ENCODE results near the gene ELK3.

The ELK3 gene

DNA sequence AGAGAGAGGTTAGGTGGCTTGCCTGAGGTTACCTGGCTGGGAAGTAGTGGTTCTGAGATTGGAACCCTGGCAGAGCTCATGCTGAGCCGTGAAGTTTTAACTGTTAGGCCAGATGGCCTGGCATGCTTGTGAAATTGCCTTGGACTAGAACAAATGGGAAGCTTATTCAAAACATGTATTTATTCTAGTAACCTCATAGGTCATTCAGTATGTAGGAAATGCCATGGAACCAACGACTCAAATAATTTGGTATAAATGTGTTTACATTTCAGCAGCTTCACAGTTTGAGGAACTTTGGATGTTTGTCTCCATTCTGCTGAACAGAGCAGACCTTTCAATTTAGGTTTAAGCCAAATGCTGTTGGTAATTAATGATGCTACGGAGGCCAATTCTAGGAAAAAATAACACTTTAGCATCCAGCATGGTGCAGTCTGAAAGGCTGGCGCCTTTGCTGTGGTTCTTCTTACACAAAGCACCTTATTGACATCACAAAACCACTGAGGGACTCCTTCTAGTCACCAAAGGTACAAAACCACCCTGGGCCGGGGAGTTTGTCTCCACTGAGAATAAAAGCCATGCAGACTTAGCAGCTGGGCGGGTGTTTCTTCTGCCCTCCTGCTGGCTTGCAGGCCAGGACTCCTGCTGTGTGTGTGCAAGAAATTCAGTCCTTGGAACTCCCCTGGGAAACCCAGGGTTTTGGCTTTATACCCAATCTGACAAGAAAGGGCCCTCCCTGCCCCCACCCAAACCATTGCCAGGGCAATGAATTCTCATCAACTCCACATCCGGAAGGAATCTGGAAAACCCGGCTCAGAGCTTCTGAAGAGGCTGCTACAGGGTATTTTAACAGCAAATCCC is 64.2 kb downstream of the ELK3 start:
- peaks cover 2% of the 10 kb centered on the region for H3K36me3 ChIP-seq (ENCODE audit: control insufficient read depth, insufficient read depth, low read length)
- no peak overlapping the region for H3K4me2 ChIP-seq (ENCODE audit: low read length)
- no peak overlapping the region for H3K4ac ChIP-seq (ENCODE audit: low read depth, low read length)
- no peak overlapping the region for H2BK15ac ChIP-seq (replicated peaks; ENCODE audit: low read depth)
- no peak overlapping the region for H2BK5ac ChIP-seq (ENCODE audit: low read length)
- no peak overlapping the region for H4K5ac ChIP-seq (ENCODE audit: low read length)
- WGBS (ENCODE audit: extremely low coverage, insufficient coverage, low lambda C conversion rate) = no CpG with 5 or more reads among the region's 8 CpGs
- H3K4me3 ChIP-seq (ENCODE audit: low read length) = no peak overlapping the region
- no peak overlapping the region for H3K9ac ChIP-seq (ENCODE audit: low read length)
- peak; percentile 45 for DNase-seq
- H3K4me1 ChIP-seq (ENCODE audit: control insufficient read depth, low read depth, low read length) = no peaks in the 10 kb centered on the region
- H3K56ac ChIP-seq (ENCODE audit: low read length) = no peak overlapping the region
- H3K79me1 ChIP-seq (ENCODE audit: low read length) = peaks cover 8% of the 10 kb centered on the region
- no peak overlapping the region for H4K8ac ChIP-seq (ENCODE audit: low read depth, low read length)
- H2AK5ac ChIP-seq (ENCODE audit: low read length) = no peak overlapping the region
- no peak overlapping the region for H3K18ac ChIP-seq (ENCODE audit: low read length)
- no peaks in the 10 kb centered on the region for H3K27me3 ChIP-seq (ENCODE audit: insufficient read depth, low read length, poor library complexity)
- no peak overlapping the region for H2BK120ac ChIP-seq (ENCODE audit: low read depth, low read length)
- no peaks in the 10 kb centered on the region for H3K79me2 ChIP-seq (ENCODE audit: control insufficient read depth, insufficient read depth, low read length)
- no peak overlapping the region for H3K27ac ChIP-seq (ENCODE audit: low read depth, low read length)
- no peak overlapping the region for H3K23ac ChIP-seq (ENCODE audit: low read length)

DNA sequence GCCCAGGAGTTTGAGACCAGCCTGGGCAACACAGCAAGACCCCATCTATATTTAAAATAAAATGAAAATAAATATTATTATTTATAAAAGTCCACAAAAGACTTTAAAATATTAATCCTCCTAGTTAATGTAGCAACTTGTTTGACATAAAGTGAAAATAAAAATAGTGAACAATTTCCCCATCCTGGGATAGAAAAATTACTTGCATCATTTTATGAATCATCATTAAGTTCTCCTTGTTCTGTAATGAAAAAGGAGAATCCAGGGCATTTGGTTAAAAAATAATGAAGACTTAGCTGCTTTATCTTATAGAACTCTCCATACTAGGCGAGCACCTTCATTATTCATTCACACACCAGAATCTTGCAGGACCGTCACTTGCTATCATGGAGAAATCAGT is 66.1 kb downstream of the ELK3 start:
- H3K9ac ChIP-seq (ENCODE audit: low read length) = no peak overlapping the region
- no peak overlapping the region for H4K8ac ChIP-seq (ENCODE audit: low read depth, low read length)
- peaks cover 6% of the 10 kb centered on the region for H3K79me1 ChIP-seq (ENCODE audit: low read length)
- no peak overlapping the region for H3K23ac ChIP-seq (ENCODE audit: low read length)
- H3K4me2 ChIP-seq (ENCODE audit: low read length) = no peak overlapping the region
- no peak overlapping the region for H3K4ac ChIP-seq (ENCODE audit: low read depth, low read length)
- no peak overlapping the region for H3K56ac ChIP-seq (ENCODE audit: low read length)
- WGBS (ENCODE audit: extremely low coverage, insufficient coverage, low lambda C conversion rate) = no CpG with 5 or more reads among the region's 2 CpGs
- no peaks in the 10 kb centered on the region for H3K4me1 ChIP-seq (ENCODE audit: control insufficient read depth, low read depth, low read length)
- no peaks in the 10 kb centered on the region for H3K79me2 ChIP-seq (ENCODE audit: control insufficient read depth, insufficient read depth, low read length)
- H4K5ac ChIP-seq (ENCODE audit: low read length) = no peak overlapping the region
- H3K4me3 ChIP-seq (ENCODE audit: low read length) = no peak overlapping the region
- H2BK15ac ChIP-seq (replicated peaks; ENCODE audit: low read depth) = no peak overlapping the region
- H2BK120ac ChIP-seq (ENCODE audit: low read depth, low read length) = no peak overlapping the region
- DNase-seq = no peak
- no peak overlapping the region for H3K18ac ChIP-seq (ENCODE audit: low read length)
- H2BK5ac ChIP-seq (ENCODE audit: low read length) = no peak overlapping the region
- H3K36me3 ChIP-seq (ENCODE audit: control insufficient read depth, insufficient read depth, low read length) = peaks cover 2% of the 10 kb centered on the region
- no peak overlapping the region for H3K27ac ChIP-seq (ENCODE audit: low read depth, low read length)
- H3K27me3 ChIP-seq (ENCODE audit: insufficient read depth, low read length, poor library complexity) = no peaks in the 10 kb centered on the region
- no peak overlapping the region for H2AK5ac ChIP-seq (ENCODE audit: low read length)

GRCh38 chr12:96260644-96261043 is 66.5 kb downstream of the ELK3 start:
- WGBS (ENCODE audit: extremely low coverage, insufficient coverage, low lambda C conversion rate) = no CpG with 5 or more reads among the region's 3 CpGs
- no peak overlapping the region for H3K56ac ChIP-seq (ENCODE audit: low read length)
- no peak overlapping the region for H4K8ac ChIP-seq (ENCODE audit: low read depth, low read length)
- no peak overlapping the region for H2BK120ac ChIP-seq (ENCODE audit: low read depth, low read length)
- H4K5ac ChIP-seq (ENCODE audit: low read length) = no peak overlapping the region
- H3K4me1 ChIP-seq (ENCODE audit: control insufficient read depth, low read depth, low read length) = no peaks in the 10 kb centered on the region
- H3K79me2 ChIP-seq (ENCODE audit: control insufficient read depth, insufficient read depth, low read length) = no peaks in the 10 kb centered on the region
- H3K9ac ChIP-seq (ENCODE audit: low read length) = no peak overlapping the region
- H2BK15ac ChIP-seq (replicated peaks; ENCODE audit: low read depth) = no peak overlapping the region
- H3K27ac ChIP-seq (ENCODE audit: low read depth, low read length) = no peak overlapping the region
- H3K36me3 ChIP-seq (ENCODE audit: control insufficient read depth, insufficient read depth, low read length) = peaks cover 2% of the 10 kb centered on the region
- H3K4me2 ChIP-seq (ENCODE audit: low read length) = no peak overlapping the region
- H3K4ac ChIP-seq (ENCODE audit: low read depth, low read length) = no peak overlapping the region
- H3K23ac ChIP-seq (ENCODE audit: low read length) = no peak overlapping the region
- no peak overlapping the region for H3K4me3 ChIP-seq (ENCODE audit: low read length)
- no peak for DNase-seq
- no peak overlapping the region for H3K18ac ChIP-seq (ENCODE audit: low read length)
- peaks cover 5% of the 10 kb centered on the region for H3K79me1 ChIP-seq (ENCODE audit: low read length)
- H2AK5ac ChIP-seq (ENCODE audit: low read length) = no peak overlapping the region
- H3K27me3 ChIP-seq (ENCODE audit: insufficient read depth, low read length, poor library complexity) = no peaks in the 10 kb centered on the region
- H2BK5ac ChIP-seq (ENCODE audit: low read length) = no peak overlapping the region

DNA sequence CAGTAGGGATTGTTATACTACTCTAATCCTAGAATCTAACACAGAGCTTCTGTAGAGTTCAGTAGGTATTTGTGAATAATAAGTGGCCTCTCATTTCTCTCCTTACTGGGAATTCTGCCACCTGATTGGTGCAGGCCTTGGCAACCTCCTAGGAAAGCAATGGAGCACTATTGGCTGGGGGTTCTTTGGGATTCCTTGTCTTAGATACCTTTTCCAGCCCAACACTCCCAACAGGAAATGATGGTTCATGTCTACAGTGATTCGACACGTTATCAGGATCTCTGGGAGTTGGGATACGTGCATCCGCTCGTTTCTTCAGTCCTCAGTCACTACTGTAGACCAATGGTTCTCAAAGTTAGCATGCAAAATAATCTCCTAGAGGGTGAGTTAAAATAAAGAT is 67.4 kb downstream of the ELK3 start:
- H3K36me3 ChIP-seq (ENCODE audit: control insufficient read depth, insufficient read depth, low read length) = peaks cover 2% of the 10 kb centered on the region

DNA sequence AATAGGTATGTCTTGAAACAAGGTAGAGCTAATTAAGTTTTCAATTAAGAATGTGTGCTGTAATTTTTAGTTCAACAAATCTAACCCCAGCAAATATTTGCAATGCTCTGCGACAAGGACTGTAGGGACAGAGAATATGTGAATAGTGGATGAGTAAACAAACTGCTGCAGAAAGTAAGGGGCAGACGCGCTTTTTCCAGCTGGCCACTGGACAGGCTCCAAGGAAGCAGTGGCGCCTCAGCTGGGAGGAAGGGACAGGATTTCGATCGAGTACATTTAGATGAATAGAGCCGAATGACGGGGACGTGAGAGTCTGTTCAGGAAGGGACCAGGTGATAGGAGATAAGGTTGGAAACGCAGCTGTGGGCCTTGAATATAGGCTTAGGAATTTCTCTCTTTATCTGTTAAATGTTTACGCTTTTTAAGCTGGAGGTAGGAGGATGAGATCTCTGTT is 69.3 kb downstream of the ELK3 start:
- Histone ChIP-seq H3K4me2 (ENCODE audit: low read length) (no peak overlapping the region), H3K79me1 (ENCODE audit: low read length) (no peaks in the 10 kb centered on the region), H3K27me3 (ENCODE audit: insufficient read depth, low read length, poor library complexity) (no peaks in the 10 kb centered on the region), H2BK120ac (ENCODE audit: low read depth, low read length) (no peak overlapping the region), H2BK5ac (ENCODE audit: low read length) (no peak overlapping the region), H3K9ac (ENCODE audit: low read length) (no peak overlapping the region), H3K79me2 (ENCODE audit: control insufficient read depth, insufficient read depth, low read length) (no peaks in the 10 kb centered on the region), H4K5ac (ENCODE audit: low read length) (no peak overlapping the region), H3K4me3 (ENCODE audit: low read length) (no peak overlapping the region), H3K56ac (ENCODE audit: low read length) (no peak overlapping the region), H2BK15ac (replicated peaks; ENCODE audit: low read depth) (no peak overlapping the region), H3K4me1 (ENCODE audit: control insufficient read depth, low read depth, low read length) (no peaks in the 10 kb centered on the region), H3K18ac (ENCODE audit: low read length) (no peak overlapping the region), H3K27ac (ENCODE audit: low read depth, low read length) (no peak overlapping the region), H3K23ac (ENCODE audit: low read length) (no peak overlapping the region), H2AK5ac (ENCODE audit: low read length) (no peak overlapping the region), H3K4ac (ENCODE audit: low read depth, low read length) (no peak overlapping the region), H4K8ac (ENCODE audit: low read depth, low read length) (no peak overlapping the region), H3K36me3 (ENCODE audit: control insufficient read depth, insufficient read depth, low read length) (peaks cover 2% of the 10 kb centered on the region)
- WGBS (ENCODE audit: extremely low coverage, insufficient coverage, low lambda C conversion rate) = no CpG with 5 or more reads among the region's 11 CpGs
- DNase-seq = peak; percentile 70

More for the DNA sequence above, 67.4 kb downstream of the ELK3 start:
- H3K4me2 ChIP-seq (ENCODE audit: low read length) = no peak overlapping the region
- H2BK5ac ChIP-seq (ENCODE audit: low read length) = no peak overlapping the region
- H2BK120ac ChIP-seq (ENCODE audit: low read depth, low read length) = no peak overlapping the region
- no peak overlapping the region for H3K27ac ChIP-seq (ENCODE audit: low read depth, low read length)
- H3K27me3 ChIP-seq (ENCODE audit: insufficient read depth, low read length, poor library complexity) = no peaks in the 10 kb centered on the region
- no peaks in the 10 kb centered on the region for H3K4me1 ChIP-seq (ENCODE audit: control insufficient read depth, low read depth, low read length)
- peaks cover 2% of the 10 kb centered on the region for H3K79me1 ChIP-seq (ENCODE audit: low read length)
- no peak for DNase-seq
- WGBS (ENCODE audit: extremely low coverage, insufficient coverage, low lambda C conversion rate) = no CpG with 5 or more reads among the region's 5 CpGs
- H3K79me2 ChIP-seq (ENCODE audit: control insufficient read depth, insufficient read depth, low read length) = no peaks in the 10 kb centered on the region
- H3K4ac ChIP-seq (ENCODE audit: low read depth, low read length) = no peak overlapping the region
- no peak overlapping the region for H3K18ac ChIP-seq (ENCODE audit: low read length)
- H4K5ac ChIP-seq (ENCODE audit: low read length) = no peak overlapping the region
- H3K23ac ChIP-seq (ENCODE audit: low read length) = no peak overlapping the region
- H3K9ac ChIP-seq (ENCODE audit: low read length) = no peak overlapping the region
- H2BK15ac ChIP-seq (replicated peaks; ENCODE audit: low read depth) = no peak overlapping the region
- no peak overlapping the region for H3K56ac ChIP-seq (ENCODE audit: low read length)
- H4K8ac ChIP-seq (ENCODE audit: low read depth, low read length) = no peak overlapping the region
- H2AK5ac ChIP-seq (ENCODE audit: low read length) = no peak overlapping the region
- H3K4me3 ChIP-seq (ENCODE audit: low read length) = no peak overlapping the region

DNA sequence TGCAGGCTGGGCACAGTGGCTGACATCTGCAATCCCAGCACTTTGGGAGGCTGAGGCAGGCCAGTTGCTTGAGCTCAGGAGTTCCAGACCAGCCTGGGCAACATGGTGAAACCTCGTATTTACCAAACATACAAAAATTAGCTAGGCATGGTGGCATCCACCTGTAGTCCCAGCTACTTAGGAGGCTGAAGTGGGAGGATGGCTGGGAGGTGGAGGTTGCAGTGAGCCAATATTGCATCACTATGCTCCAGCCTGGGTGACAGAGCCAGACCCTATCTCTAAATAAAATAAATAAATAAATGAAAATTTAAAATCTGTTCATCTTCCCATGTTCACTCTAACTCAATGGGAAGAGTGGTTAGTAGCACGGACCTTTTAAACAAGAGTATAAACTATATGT is 71.2 kb downstream of the ELK3 start:
- no peak overlapping the region for H3K56ac ChIP-seq (ENCODE audit: low read length)
- no peaks in the 10 kb centered on the region for H3K4me1 ChIP-seq (ENCODE audit: control insufficient read depth, low read depth, low read length)
- no peak overlapping the region for H2BK5ac ChIP-seq (ENCODE audit: low read length)
- H3K4ac ChIP-seq (ENCODE audit: low read depth, low read length) = no peak overlapping the region
- H4K8ac ChIP-seq (ENCODE audit: low read depth, low read length) = no peak overlapping the region
- no peaks in the 10 kb centered on the region for H3K27me3 ChIP-seq (ENCODE audit: insufficient read depth, low read length, poor library complexity)
- no peak for DNase-seq
- H2AK5ac ChIP-seq (ENCODE audit: low read length) = no peak overlapping the region
- H3K79me2 ChIP-seq (ENCODE audit: control insufficient read depth, insufficient read depth, low read length) = no peaks in the 10 kb centered on the region
- no peak overlapping the region for H3K4me2 ChIP-seq (ENCODE audit: low read length)
- no peak overlapping the region for H3K23ac ChIP-seq (ENCODE audit: low read length)
- H4K5ac ChIP-seq (ENCODE audit: low read length) = no peak overlapping the region
- no peak overlapping the region for H3K27ac ChIP-seq (ENCODE audit: low read depth, low read length)
- no peak overlapping the region for H2BK15ac ChIP-seq (replicated peaks; ENCODE audit: low read depth)
- H2BK120ac ChIP-seq (ENCODE audit: low read depth, low read length) = no peak overlapping the region
- peaks cover 2% of the 10 kb centered on the region for H3K36me3 ChIP-seq (ENCODE audit: control insufficient read depth, insufficient read depth, low read length)
- H3K79me1 ChIP-seq (ENCODE audit: low read length) = peaks cover 1% of the 10 kb centered on the region
- H3K4me3 ChIP-seq (ENCODE audit: low read length) = no peak overlapping the region
- no peak overlapping the region for H3K9ac ChIP-seq (ENCODE audit: low read length)
- no peak overlapping the region for H3K18ac ChIP-seq (ENCODE audit: low read length)
- no CpG with 5 or more reads among the region's 2 CpGs for WGBS (ENCODE audit: extremely low coverage, insufficient coverage, low lambda C conversion rate)
